Suprapubic skin (tissue), 3 donors: ENCODE data around the gene CHN2.

Experiments
- EP300 ChIP-seq: sonication (generic); formaldehyde crosslinking; IDR thresholded peaks from one replicate; pipeline ENCODE4 v1.6.1; 2017; ENCODE audit warnings: antibody characterized with exemption
- POLR2A ChIP-seq, 2 donors: fragments of 450-650 bp; IDR thresholded peaks; one replicate each; pipeline ENCODE4 v1.6.1; 2017; ENCODE audit warnings: antibody characterized with exemption in 2 of 2, mild to moderate bottlenecking in 2 of 2, moderate library complexity in 2 of 2
- TF ChIP-seq, protein P1 (sequence below), 2 donors: fragments of 200-600 bp in 1 of 2; fragments of 450-650 bp in 1 of 2; sonication (generic) in 1 of 2; IDR thresholded peaks; one replicate each; pipeline ENCODE4 v1.5.1; 2016 to 2019; ENCODE audit warnings: antibody characterized with exemption in 2 of 2, mild to moderate bottlenecking in 1 of 2, moderate library complexity in 1 of 2

DNA sequence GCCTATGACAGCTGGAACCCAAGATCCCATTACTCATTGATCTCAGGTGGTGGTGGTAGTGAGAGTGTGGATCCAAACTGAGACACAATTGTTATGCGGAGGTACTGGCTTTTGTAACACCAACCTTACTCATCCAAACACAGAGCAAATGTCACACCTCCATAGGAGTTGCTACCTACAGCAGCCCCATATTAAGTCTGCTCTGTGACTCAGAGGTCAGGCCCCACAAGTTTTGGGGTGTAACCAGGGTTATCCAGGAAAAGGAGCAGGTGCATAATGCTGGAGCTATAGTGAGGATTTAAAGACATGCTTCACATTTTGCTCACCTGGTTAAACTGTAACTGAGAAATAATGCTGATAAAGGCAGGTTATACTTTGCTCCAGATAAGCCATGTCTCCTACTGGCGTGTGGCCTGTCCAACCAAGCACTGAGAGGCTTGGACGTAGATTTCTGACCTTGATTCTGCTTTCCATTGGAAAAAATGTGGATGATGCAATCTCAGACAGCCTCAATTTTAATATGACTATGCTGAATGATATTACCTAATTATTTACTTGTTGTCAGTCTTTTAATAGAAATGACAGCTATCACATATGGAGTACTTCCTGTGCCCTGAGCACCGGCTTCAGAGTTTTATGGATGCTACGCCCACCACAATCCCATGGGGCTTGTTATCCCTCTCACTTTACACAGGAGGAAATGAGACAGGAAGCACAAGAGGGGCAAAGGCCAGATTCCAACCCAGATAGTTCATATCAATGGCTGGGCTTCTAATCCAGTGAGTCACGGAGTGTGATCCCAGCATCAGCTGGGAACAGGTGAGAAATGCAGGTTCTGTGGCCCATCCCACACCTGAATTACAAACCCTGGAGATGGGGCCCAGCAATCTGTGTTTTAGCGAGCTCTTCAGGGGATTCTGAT is 181.3 kb downstream of the CHN2 start:
- TF ChIP-seq, protein P1, sequence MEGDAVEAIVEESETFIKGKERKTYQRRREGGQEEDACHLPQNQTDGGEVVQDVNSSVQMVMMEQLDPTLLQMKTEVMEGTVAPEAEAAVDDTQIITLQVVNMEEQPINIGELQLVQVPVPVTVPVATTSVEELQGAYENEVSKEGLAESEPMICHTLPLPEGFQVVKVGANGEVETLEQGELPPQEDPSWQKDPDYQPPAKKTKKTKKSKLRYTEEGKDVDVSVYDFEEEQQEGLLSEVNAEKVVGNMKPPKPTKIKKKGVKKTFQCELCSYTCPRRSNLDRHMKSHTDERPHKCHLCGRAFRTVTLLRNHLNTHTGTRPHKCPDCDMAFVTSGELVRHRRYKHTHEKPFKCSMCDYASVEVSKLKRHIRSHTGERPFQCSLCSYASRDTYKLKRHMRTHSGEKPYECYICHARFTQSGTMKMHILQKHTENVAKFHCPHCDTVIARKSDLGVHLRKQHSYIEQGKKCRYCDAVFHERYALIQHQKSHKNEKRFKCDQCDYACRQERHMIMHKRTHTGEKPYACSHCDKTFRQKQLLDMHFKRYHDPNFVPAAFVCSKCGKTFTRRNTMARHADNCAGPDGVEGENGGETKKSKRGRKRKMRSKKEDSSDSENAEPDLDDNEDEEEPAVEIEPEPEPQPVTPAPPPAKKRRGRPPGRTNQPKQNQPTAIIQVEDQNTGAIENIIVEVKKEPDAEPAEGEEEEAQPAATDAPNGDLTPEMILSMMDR (IDR thresholded peaks at IDR 0.05), result no peak
- TF ChIP-seq POLR2A (IDR thresholded peaks at IDR 0.05) (no peak), EP300 (no peak)
